MCF 10A (cell line): ENCODE results near the gene TMTC4. TPM values are rescaled to one million over a fixed set of nuclear protein-coding genes. Genes with fewer than 3 reads are reported as not detected.
A peak's percentile ranks its signal among the peaks of the same experiment; 100 is the strongest.

ENCODE experiments used
- BruUV-seq: library from RNA; stranded (reverse); fragments of 400-500 nt; replicated peaks from 2 replicates; lab custom pipeline; 2021; lab: Mats Ljungman, UMichigan
- CTCF ChIA-PET: fragments of 300-600 bp; sonication (Branson Sonifier 250); formaldehyde crosslinking; extraction: SDS; loops from one replicate; lab custom pipeline; 2021; ENCODE audit warnings: antibody characterized with exemption, inconsistent platforms; lab: Yijun Ruan, JAX
- POLR2A ChIA-PET: fragments of 300-600, 350-650 bp; sonication (Branson Sonifier 250); formaldehyde crosslinking; extraction: SDS; loops from one replicate; lab custom pipeline; 2020; ENCODE audit warnings: antibody characterized with exemption, inconsistent platforms; lab: Yijun Ruan, JAX
- DNase-seq: peaks from one replicate; pipeline ENCODE4 v3.0.0-alpha.2; 2018; ENCODE audit not compliant: unreplicated experiment
- H3K27ac Mint-ChIP-seq: one replicate; pipeline ENCODE4 v1.8.0; 2022; ENCODE audit warnings: mild to moderate bottlenecking, low read depth, mixed read lengths; ENCODE audit not compliant: unreplicated experiment
- H3K27me3 Mint-ChIP-seq: one replicate; pipeline ENCODE4 v1.8.0; 2022; ENCODE audit warnings: mixed read lengths; ENCODE audit not compliant: insufficient read depth, unreplicated experiment
- H3K36me3 Mint-ChIP-seq: one replicate; pipeline ENCODE4 v1.8.0; 2022; ENCODE audit warnings: mild to moderate bottlenecking, moderate library complexity, mixed read lengths; ENCODE audit not compliant: insufficient read depth, unreplicated experiment
- H3K4me1 Mint-ChIP-seq: one replicate; pipeline ENCODE4 v1.8.0; 2022; ENCODE audit warnings: mixed read lengths; ENCODE audit not compliant: insufficient read depth, unreplicated experiment
- H3K4me3 Mint-ChIP-seq: one replicate; pipeline ENCODE4 v1.8.0; 2022; ENCODE audit warnings: mild to moderate bottlenecking, moderate library complexity, mixed read lengths; ENCODE audit not compliant: unreplicated experiment
- H3K9me3 Mint-ChIP-seq: one replicate; pipeline ENCODE4 v1.8.0; 2022; ENCODE audit warnings: mixed read lengths; ENCODE audit not compliant: unreplicated experiment
- intact Hi-C: fragments of 100-400 bp; cut with micrococcal nuclease; formaldehyde crosslinking; loops from 2 replicates; pipeline ENCODE4 v1.14.1; 2022
- total RNA-seq: library from RNA; stranded (reverse); gene quantifications from 2 replicates; pipeline ENCODE4 v1.2.3, GENCODE V29; 2022
- TF ChIP-seq, protein P1 (sequence below): fragments of 200-600 bp; IDR thresholded peaks from one replicate; pipeline ENCODE4 v1.8.0; 2022; ENCODE audit warnings: antibody characterized with exemption, mild to moderate bottlenecking; ENCODE audit not compliant: unreplicated experiment

The TMTC4 gene
- total RNA-seq, 1 experiment from 2014 or later, result 10.8 TPM

DNA sequence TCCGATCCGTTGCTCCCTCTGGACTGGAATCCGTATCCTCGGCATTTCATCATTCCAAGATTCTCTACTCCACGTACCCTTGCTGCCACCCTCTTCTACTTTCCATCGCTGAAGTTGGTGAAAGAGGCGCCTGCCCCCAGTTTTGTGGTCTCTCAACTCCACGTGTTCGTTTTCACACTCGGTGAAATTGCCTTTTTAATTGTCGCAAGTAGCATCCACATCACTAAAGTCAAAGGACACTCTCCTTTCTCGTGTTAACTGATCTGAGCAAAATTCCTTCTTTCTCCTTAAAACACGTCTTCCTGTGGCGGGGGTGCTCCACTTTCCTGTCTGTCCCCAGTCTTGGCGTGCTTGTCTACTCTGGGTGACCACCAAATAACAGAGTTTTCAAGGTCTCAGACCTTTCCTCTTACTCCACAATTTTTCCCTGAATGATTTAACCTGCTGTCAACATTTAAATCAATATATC, 1.1 kb upstream of the TMTC4 start:
- Mint-ChIP-seq H3K4me1 (peaks cover 19% of the 10 kb centered on the region), H3K36me3 (peaks cover 7% of the 10 kb centered on the region), H3K27ac (peak overlapping the region; percentile 28), H3K4me3 (peak overlapping the region; percentile 85), H3K27me3 (no peaks in the 10 kb centered on the region), H3K9me3 (no peaks in the 10 kb centered on the region)
- ChIA-PET CTCF (no interaction called here), POLR2A (no interaction called here)
- intact Hi-C loops, result loop anchor here (1.0 to 10.0 kb wide), 3 partner anchors 313 to 1021 kb away; no protein-coding TSS in a partner anchor
- no peak for DNase-seq
- TF ChIP-seq, protein P1, sequence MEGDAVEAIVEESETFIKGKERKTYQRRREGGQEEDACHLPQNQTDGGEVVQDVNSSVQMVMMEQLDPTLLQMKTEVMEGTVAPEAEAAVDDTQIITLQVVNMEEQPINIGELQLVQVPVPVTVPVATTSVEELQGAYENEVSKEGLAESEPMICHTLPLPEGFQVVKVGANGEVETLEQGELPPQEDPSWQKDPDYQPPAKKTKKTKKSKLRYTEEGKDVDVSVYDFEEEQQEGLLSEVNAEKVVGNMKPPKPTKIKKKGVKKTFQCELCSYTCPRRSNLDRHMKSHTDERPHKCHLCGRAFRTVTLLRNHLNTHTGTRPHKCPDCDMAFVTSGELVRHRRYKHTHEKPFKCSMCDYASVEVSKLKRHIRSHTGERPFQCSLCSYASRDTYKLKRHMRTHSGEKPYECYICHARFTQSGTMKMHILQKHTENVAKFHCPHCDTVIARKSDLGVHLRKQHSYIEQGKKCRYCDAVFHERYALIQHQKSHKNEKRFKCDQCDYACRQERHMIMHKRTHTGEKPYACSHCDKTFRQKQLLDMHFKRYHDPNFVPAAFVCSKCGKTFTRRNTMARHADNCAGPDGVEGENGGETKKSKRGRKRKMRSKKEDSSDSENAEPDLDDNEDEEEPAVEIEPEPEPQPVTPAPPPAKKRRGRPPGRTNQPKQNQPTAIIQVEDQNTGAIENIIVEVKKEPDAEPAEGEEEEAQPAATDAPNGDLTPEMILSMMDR, result no peak
- BruUV-seq, result TSS peak; percentile 30

- BruUV-seq, result no TSS peak
- intact Hi-C loops, result loop anchor here (1.0 to 10.0 kb wide), 3 partner anchors 313 to 1020 kb away; no protein-coding TSS in a partner anchor
- H3K4me3 Mint-ChIP-seq, result peak overlapping the region; percentile 85
- CTCF ChIA-PET, result interaction anchor here (0.6 to 1.3 kb wide), 9 partner anchors 11 to 1017 kb away, joined by 3 to 7 read pairs (median 3); no protein-coding TSS in a partner anchor
- H3K4me1 Mint-ChIP-seq, result peaks cover 19% of the 10 kb centered on the region
- POLR2A ChIA-PET, result interaction anchor here (0.6 to 0.7 kb wide), 4 partner anchors 30 to 1845 kb away, joined by 3 to 5 read pairs (median 4); no protein-coding TSS in a partner anchor
- H3K36me3 Mint-ChIP-seq, result peaks cover 10% of the 10 kb centered on the region
- no peaks in the 10 kb centered on the region for H3K27me3 Mint-ChIP-seq
- H3K27ac Mint-ChIP-seq, result peak overlapping the region; percentile 28
- TF ChIP-seq, protein P1, result no peak
- H3K9me3 Mint-ChIP-seq, result no peaks in the 10 kb centered on the region
- peak; percentile 97 for DNase-seq
These were observed 471 bp upstream of the TMTC4 start for GRCh38 chr13:100674872-100675660.

- peak overlapping the region; percentile 83 for H3K27ac Mint-ChIP-seq
- TF ChIP-seq, protein P1, result no peak
- no TSS peak for BruUV-seq
- ChIA-PET POLR2A (interaction anchor here (0.7 to 1.2 kb wide), 2 partner anchors 26 to 787 kb away, joined by 3 to 9 read pairs; no protein-coding TSS in a partner anchor), CTCF (interaction anchor here (0.6 to 1.4 kb wide), 5 partner anchors 9 to 144 kb away, joined by 3 to 7 read pairs (median 4); no protein-coding TSS in a partner anchor)
- peak overlapping the region; percentile 94 for H3K4me3 Mint-ChIP-seq
- H3K27me3 Mint-ChIP-seq, result no peaks in the 10 kb centered on the region
- peaks cover 19% of the 10 kb centered on the region for H3K4me1 Mint-ChIP-seq
- intact Hi-C loops, result loop anchor here (10.0 kb wide), 1 partner anchor 1019 kb away; no protein-coding TSS in a partner anchor
- no peaks in the 10 kb centered on the region for H3K9me3 Mint-ChIP-seq
- peak; percentile 85 for DNase-seq
- peaks cover 14% of the 10 kb centered on the region for H3K36me3 Mint-ChIP-seq
These were observed 653 bp downstream of the TMTC4 start for GRCh38 chr13:100673713-100674571.
